HG03354 (cell line): Measurements from ENCODE around the gene PTPRA.
"Not testable (repeated sequence)": the region's sequence is repeated elsewhere in the genome, so short reads cannot be mapped to it uniquely, and the experiment has no call there.

Source experiments
- ATAC-seq: cut with Tn5 transposase; IDR thresholded peaks from one replicate; pipeline ENCODE4 v1.9.1; 2021; ENCODE audit warnings: mild to moderate bottlenecking; ENCODE audit not compliant: unreplicated experiment, poor library complexity, severe bottlenecking

PTPRA gene

DNA sequence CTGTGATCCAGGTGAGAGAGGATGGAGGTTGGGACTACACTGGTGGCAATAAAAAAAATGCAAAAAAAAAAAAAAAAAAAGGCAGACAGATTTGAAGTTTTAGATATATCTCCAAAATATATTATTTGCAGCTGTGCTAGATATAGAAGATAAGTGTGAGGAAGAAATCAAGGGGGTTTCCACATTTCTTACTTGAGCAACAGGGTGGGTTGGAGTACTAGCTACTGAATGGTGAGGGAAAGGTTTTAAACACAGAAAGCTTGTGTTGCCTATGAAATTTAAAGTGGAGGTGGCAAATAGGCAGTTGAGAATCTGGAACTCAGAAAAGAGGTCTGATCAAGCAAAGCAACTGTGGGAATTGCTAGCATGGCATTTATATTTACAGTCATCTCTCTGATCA is 110.2 kb downstream of the PTPRA start:
- ATAC-seq = no peak

DNA sequence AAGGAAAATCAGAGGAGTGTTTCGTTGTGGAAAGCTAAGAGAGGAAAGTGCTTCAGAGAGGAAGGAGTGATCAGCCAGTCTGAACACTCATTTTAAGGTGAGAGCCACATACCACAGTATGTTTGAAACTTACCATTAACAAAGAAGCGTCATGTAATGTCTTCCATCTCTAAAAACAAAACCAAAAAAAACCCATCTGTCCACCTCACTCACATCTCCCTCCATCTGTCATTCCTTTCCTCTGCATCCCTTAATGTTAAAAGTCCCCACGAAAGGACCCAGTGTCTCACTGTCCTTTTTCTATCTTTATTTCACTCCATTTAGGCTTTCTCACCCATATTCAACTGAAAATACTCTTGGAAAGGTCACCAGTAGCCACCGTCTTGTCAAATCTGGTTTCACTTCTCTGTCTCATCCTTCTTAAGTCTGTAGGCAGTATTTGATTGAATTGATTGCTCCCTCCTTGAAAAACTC is 110.8 kb downstream of the PTPRA start:
- no peak for ATAC-seq

DNA sequence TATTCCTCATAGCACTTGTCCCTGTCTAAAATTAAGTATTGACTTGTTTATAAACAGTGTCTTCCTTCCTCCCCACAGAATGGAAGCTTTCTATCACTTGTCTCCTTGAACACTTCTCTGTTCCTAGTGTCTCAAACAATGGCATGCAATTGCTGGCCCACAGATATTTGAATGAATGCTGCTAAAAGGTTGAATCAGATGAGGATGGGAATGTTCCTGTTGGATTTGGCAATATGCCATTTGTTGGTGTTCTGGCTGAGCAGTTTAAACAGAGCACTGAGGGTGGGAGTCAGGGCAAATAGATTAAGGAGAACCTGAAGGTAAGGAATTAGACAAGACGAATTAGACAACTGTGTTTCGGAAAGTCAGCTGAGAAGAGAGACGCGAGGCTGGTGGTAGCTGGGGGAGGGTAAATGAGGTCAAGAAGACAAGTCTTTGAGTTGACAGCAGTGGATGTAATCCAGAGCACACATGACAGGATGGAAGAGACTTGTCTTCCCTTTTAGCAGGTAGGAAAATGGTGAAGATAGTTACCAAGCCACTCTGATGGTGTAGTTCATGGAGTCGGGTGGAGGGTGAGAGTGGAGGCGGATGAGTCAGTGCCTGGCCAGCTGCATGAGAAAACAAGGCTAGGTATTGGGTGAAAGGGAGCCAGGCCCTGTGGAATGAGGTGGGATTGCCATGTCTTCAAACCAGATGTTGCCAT is 111.8 kb downstream of the PTPRA start:
- ATAC-seq = no peak

DNA sequence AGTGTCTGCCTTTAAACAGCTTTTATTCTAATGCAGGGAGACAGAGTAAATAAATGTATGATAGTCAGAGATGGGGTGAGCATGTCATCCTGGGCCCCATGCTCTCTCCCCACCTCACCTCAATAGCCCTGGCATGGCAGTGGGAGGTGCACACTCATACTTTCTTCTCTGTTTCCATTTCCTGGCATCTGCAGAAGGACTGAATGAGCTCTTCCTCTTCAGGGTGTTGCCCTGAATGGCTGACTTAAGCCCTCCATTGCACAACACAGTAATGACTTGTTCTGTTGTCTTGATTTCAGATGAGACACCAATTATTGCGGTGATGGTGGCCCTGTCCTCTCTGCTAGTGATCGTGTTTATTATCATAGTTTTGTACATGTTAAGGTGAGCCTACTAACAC is 113.2 kb downstream of the PTPRA start:
- ATAC-seq = no peak

DNA sequence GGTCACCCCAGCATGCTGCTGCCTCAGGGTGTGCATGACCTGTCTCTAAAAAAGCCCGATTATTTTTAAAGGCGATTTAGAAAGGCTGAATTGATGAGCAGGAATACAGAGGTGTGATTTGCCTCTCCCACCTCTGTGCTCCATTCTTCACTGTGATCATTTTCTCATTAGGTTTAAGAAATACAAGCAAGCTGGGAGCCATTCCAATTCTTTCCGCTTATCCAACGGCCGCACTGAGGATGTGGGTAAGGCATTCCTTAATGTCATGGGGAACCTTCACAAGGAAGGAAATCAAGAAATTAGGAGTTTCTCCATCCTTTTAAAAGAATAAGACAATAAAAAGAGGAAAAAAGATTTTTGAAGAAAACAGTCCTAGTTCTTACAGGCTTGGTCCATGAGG is 114.6 kb downstream of the PTPRA start:
- ATAC-seq = no peak

DNA sequence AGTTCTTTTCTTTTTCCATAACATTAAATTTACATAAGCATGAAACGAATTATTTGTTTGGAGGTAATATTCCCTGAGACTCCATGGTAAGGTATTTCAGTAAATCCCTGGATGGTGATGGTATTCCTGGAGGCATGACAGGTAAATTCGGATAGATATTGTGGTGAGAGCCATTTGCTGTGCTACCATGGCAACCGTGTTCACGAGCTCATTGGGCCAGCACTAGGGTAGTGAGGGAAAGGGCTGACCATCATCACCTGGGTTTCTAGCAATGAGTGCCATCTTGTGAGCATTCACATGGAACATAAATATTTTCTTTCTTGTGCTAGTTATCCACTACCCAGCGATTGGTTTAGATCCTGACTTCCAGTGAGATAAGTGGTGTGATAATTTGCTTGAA is 118.3 kb downstream of the PTPRA start:
- no peak for ATAC-seq

DNA sequence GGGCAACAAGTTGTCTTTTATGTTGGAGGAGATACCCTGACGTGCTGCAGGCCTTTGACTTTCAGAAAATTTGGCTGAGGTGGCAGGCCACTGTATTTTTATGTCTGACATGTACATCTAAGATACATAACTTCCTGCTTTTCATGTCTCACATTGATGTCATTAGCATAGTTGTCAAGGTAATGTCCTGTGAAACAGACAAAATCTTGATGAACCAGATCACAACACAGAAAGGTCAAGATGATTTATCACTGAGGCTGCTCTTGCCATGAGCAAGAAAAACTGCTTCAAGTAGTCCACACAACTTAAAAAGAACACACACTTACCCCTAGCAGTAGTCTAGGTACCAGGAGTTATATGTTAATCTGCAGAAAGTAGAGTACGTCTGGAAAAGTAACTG is 120.0 kb downstream of the PTPRA start:
- ATAC-seq = no peak

DNA sequence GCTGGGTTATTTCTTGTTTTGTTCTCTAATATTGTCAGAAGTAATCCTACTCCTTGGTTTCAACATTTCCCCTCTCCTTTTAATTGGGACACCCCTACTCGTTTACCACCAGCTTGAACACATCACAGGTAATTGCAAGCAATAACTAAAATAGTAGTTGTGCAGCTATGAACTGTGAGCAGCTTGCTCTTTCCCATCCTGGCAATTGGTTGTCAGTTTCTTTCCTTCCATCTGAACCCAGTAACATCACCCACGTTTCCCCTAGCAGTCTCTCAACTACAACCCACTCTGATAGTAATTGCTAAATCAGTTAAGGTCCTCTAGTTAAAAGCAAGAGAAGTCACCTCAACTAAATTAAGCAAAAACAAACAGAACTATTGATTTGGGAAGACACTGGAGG is 122.5 kb downstream of the PTPRA start:
- no peak for ATAC-seq

DNA sequence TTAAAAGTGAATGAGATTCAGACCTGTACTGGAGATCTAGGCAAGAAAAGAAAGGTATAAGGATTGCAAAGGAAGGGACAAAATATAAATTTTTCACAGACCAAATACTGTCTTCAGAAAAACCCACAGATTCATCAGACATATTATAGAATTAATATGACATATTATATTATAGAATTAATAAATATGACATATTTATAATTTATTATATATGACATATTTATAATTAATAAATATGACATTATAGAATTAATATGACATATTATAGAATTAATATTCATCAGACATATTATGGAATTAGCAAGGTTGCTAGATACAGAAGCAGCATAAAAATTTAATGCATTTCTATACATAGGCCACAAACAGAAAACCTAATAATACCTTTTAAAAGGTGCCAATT is 125.4 kb downstream of the PTPRA start:
- no peak for ATAC-seq

DNA sequence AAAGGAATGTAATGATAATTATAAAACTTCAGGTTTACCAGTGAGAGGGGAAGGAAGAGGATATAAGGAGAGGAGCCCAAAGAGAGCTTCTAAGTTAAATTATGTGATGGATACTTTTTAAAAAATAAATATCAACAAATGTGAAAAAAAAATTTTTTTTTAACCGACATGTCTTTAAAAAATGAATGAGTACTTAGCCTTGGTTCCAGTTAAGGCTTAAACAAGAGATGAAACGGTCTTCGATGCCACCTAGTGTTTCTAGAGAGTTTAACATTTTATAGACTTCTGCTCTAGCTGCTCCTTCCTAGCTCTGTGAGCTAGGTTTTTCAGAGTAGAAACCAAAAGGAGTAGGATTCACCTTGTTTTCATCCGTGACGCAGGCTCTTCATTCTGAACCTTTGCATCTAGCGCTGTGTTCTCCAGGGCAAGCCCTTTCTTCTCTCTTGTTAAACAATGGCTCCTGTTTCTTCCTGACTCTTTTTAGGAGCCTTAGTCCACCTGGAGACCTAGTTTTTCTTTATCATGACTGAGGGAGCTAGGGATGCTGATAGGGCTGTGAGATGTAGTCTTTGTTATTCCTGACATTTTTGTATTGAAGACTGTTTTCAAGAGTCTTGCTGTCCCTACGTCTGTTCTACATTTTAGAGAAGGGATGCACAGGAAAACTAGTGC is 127.7 kb downstream of the PTPRA start:
- ATAC-seq = no peak

DNA sequence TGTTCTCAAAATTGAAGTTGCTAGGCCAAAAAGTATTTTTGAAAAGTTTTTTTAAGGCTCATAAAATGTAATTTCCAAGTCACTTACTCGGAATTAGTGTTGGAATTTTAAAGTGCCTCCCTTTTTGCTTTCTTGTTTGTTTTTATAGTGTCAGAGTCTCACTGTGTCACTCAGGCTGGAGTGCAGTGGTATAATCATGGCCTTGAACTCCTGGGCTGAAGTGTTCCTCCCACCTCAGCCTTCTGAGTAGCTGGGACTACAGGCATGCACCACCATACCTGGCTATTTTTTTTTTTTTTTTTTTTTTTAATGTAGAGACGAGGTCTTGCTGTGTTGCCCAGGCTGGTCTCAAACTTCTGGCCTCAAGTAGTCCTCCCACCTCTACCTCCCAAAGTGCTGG is 130.1 kb downstream of the PTPRA start:
- ATAC-seq = no peak

DNA sequence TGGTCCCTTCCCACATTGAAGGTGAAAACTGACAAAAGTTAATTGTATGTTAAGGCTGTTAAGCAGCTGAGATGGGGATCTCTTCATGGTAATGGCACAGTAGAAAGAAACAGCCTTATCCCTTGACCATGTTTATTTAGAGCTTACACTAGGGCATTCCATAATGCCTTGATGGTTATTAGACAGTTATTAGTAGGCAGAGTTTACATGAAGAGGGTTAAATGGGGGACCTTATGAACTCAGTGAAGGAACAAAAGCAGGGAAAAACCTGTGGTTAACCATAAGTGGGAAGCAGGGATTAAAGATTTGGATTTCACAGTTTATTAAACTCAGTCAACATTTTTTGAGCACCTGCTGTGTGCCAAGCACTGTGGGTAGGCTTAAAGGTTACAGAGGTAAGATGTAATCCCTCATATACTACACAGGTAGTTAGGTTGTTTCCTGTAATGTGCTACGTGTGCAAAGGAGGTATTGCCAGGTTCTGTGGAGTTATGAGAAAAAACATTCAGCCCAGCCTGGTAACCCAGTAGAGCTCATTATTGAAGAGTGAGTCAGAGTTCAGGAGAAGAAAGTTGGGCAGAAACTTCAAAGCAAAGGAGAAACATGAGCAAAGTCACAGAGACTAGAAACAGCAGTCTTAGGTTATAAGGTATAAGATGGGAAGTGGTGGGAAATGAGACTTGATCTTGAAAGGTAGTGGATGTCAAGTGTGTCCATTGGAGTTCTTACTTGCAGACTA is 137.9 kb downstream of the PTPRA start:
- no peak for ATAC-seq

DNA sequence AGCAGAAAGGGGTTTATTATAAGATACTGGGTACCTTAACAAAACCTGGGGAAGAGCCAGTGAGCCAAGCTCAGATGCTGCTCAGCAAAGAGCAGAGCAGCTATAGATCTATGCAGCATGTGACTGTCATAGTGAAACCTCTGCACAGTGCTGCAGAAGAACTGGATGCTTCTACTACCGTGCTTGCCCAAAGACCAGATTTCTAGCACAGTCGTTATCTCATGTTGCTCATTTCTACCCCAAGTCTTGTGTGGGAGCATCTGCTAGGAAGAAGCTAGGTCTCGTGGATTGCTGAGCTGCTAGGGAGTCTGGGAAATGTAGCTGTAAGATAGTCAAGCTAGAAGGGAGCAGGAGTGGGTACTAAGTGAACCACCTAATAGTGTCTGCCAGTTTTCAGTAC is 138.5 kb downstream of the PTPRA start:
- ATAC-seq = no peak

DNA sequence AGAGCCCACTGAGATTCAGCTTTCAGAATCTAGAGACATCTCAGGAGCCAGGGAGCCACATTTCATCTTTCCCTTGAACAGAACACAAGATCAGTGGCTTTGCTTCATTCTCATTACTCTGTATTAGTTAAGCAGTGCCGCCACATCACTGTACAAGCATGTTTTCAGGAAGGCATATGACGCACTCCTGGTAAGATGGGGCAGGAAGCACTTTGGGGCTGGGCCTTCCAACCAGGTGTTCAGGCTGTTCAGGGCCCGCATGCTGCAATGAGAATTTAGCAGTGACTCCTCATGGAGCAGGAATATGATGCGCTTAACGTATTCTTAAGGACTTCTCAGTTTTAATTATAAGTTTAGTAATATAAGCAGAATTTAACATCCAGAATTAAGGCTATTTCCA is 140.5 kb downstream of the PTPRA start:
- no peak for ATAC-seq

DNA sequence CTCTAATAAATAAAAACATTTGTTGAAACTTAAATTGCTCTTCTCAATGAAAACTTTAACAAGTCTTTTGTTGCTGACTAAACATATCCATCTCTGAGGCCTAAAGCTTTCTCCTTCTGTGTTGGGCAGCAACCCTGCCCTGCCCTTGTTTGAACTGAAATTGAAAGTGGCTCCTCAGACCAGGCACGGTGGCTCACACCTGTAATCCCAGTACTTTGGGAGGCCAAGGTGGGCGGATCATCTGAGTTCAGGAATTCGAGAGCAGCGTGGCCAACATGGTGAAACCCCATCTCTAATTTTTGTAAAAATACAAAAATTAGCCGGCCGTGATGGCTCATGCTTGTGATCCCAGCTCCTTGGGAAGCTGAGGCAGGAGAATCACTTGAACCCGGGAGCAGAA is 140.9 kb downstream of the PTPRA start:
- ATAC-seq = no peak

DNA sequence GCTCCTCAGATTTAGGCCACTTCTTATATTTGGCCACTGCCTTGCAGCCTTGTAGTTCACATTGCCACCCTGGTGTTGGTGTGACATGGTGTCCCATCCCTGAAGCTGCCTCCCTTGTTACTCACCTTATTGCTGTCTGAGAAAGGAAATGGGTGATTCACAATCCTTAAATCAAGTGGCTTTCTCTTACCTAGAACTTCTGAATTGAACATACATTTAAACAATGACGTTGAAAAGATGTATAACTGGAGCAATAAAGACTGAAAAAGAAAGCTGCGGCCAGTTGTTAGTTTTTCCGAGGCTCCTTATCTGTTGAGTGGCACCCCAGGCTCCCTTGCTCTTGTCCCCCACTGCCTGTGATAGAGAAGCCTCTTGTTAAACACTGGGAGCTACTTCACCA is 141.4 kb downstream of the PTPRA start:
- ATAC-seq = no peak

DNA sequence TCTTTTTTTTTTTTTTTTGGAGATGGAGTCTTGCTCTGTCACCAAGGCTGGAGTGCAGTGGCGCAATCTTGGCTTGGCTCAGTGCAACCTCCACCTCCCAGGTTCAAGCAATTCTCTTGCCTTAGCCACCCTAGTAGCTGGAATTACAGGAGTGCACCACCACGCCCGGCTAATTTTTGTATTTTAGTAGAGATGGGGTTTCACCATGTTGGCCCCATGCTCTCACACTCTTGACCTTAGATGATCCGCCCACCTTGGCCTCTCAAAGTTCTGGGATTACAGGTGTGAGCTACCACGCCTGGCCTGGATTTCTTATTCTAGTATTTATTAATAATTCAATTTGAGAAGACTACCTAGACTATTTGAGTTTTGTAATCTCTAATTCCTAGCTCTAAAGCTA is 142.0 kb downstream of the PTPRA start:
- not testable (repeated sequence) for ATAC-seq

DNA sequence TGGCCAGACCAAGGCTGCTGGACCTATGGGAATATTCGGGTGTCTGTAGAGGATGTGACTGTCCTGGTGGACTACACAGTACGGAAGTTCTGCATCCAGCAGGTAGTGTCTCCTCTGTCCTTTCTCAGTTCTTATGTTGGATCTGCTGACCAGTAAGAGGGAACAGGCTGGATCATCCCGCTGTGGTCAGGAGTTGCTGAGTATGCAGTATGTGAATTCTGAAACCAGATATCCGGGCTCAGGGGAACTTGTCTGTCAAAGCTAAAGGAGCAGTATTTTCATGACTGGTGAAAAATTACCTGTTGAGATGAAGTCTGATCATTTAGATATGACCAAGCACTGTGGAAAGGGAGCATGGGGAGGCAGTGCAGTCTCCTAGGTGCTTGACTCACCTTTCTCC is 148.0 kb downstream of the PTPRA start:
- ATAC-seq = no peak

DNA sequence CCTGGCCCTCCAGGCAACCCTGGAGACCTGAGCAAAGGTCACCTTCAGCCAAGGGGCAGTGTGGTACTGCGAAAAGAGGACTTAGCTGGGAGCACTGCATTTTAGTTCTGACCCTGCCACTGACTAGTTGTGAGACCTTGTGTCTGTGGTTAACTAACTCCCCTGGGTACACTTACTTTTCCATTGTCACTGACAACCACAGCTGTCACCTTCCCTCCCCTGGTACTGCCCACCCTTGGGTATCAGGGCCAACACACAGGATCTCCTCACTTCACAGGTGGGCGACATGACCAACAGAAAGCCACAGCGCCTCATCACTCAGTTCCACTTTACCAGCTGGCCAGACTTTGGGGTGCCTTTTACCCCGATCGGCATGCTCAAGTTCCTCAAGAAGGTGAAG is 148.5 kb downstream of the PTPRA start:
- no peak for ATAC-seq

DNA sequence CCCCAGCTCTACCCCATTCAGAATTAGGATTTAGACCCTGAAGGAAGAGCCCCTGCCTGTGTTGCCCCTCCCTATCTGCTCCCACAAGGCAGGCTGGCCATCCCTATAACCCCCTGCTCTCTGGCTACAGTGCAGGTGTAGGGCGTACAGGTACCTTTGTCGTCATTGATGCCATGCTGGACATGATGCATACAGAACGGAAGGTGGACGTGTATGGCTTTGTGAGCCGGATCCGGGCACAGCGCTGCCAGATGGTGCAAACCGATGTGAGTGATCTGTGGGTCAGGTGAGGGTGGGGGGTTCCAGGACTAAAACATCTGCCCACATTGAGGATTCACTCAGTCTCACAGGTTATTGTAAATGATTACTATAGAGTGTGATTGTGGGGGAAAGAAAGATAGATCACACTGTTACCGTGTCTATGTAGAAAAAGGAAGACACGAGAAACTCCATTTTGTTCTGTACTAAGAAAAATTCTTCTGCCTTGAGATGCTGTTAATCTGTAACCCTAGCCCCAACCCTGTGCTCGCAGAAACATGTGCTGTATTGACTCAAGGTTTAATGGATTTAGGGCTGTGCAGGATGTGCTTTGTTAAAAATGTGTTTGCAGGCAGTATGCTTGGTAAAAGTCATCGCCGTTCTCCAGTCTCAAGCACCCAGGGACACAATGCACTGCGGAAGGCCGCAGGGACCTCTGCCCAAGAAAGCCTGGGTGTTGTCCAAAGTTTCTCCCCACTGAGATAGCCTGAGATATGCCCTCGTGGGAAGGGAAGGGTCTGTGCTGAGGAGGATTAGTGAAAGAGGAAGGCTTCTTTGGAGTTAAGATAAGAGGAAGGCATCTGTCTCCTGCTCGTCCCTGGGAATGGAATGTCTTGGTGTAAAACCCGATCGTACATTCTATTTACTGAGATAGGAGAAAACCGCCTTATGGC is 149.5 kb downstream of the PTPRA start:
- ATAC-seq = not testable (repeated sequence)
